Calu3 (cell line): Measurements from ENCODE around the gene NBDY. TPM values are rescaled to one million over a fixed set of nuclear protein-coding genes. Genes with fewer than 3 reads are reported as not detected.
"Not testable (repeated sequence)": the region's sequence is repeated elsewhere in the genome, so short reads cannot be mapped to it uniquely, and the experiment has no call there.

Experiments
- Bru-seq: library from RNA; stranded (reverse); fragments of 400-500 nt; gene quantifications from one replicate; lab custom pipeline; 2021; lab: Mats Ljungman, UMichigan
- BruChase-seq, 2 experiments: library from RNA; stranded (reverse); fragments of 400-500 nt; gene quantifications; one replicate each; lab custom pipeline; 2021; lab: Mats Ljungman, UMichigan
- BruUV-seq: library from RNA; stranded (reverse); fragments of 400-500 nt; replicated peaks from 2 replicates; lab custom pipeline; 2021; lab: Mats Ljungman, UMichigan
- CTCF ChIA-PET: fragments of 300-600 bp; sonication (Branson Sonifier 250); formaldehyde crosslinking; loops from one replicate; lab custom pipeline; 2022; ENCODE audit warnings: antibody characterized with exemption; lab: Charles Lee
- DNase-seq: peaks from one replicate; pipeline ENCODE4 v3.0.0; 2022
- H3K27ac Mint-ChIP-seq: one replicate; pipeline ENCODE4 v1.8.0; 2022; ENCODE audit warnings: mixed read lengths; ENCODE audit not compliant: unreplicated experiment
- H3K27me3 Mint-ChIP-seq: one replicate; pipeline ENCODE4 v1.8.0; 2022; ENCODE audit warnings: mixed read lengths; ENCODE audit not compliant: unreplicated experiment
- H3K36me3 Mint-ChIP-seq: one replicate; pipeline ENCODE4 v1.8.0; 2022; ENCODE audit warnings: mild to moderate bottlenecking, moderate library complexity, mixed read lengths; ENCODE audit not compliant: insufficient read depth, unreplicated experiment
- H3K4me1 Mint-ChIP-seq: one replicate; pipeline ENCODE4 v1.8.0; 2022; ENCODE audit warnings: mild to moderate bottlenecking, low read depth, mixed read lengths; ENCODE audit not compliant: unreplicated experiment
- H3K4me3 Mint-ChIP-seq: one replicate; pipeline ENCODE4 v1.8.0; 2022; ENCODE audit warnings: mild to moderate bottlenecking, low read depth, moderate library complexity, mixed read lengths; ENCODE audit not compliant: unreplicated experiment
- H3K9me3 Mint-ChIP-seq: one replicate; pipeline ENCODE4 v1.8.0; 2022; ENCODE audit warnings: low read depth, mixed read lengths; ENCODE audit not compliant: unreplicated experiment
- CTCF ChIP-seq: fragments of 200-600 bp; IDR thresholded peaks from one replicate; pipeline ENCODE4 v1.8.0; 2022; ENCODE audit warnings: antibody characterized with exemption; ENCODE audit not compliant: unreplicated experiment
- intact Hi-C: fragments of 100-400 bp; cut with micrococcal nuclease; formaldehyde crosslinking; loops from one replicate; pipeline ENCODE4 v1.10.0; 2022; ENCODE audit not compliant: unreplicated experiment
- long read RNA-seq: library from polyadenylated mRNA; stranded (forward); transcript quantifications from one replicate; pipeline ENCODE4 v2.0.0, GENCODE V29; 2022
- total RNA-seq: library from RNA; stranded (reverse); gene quantifications from 2 replicates; pipeline ENCODE4 v1.2.3, GENCODE V29; 2022

NBDY gene
- total RNA-seq (57.1 and 65.0 TPM in 2 replicates), Bru-seq, nascent RNA (percentile 76 among the genes with signal in this experiment), BruChase-seq, experiment 1, labeled RNA remaining after a 6-hour chase (percentile 68 among the genes with signal in this experiment), BruChase-seq, experiment 2, labeled RNA remaining after a 2-hour chase (percentile 68 among the genes with signal in this experiment)
- long read RNA-seq, transcript NBDY-201 (3 exons, 1,529 nt) = major isoform, 118 of 157 reads
- long read RNA-seq, partial matches to known transcripts = 0 of 157 reads
- long read RNA-seq, other reads (novel, unspliced or antisense) = 37 of 157 reads

DNA sequence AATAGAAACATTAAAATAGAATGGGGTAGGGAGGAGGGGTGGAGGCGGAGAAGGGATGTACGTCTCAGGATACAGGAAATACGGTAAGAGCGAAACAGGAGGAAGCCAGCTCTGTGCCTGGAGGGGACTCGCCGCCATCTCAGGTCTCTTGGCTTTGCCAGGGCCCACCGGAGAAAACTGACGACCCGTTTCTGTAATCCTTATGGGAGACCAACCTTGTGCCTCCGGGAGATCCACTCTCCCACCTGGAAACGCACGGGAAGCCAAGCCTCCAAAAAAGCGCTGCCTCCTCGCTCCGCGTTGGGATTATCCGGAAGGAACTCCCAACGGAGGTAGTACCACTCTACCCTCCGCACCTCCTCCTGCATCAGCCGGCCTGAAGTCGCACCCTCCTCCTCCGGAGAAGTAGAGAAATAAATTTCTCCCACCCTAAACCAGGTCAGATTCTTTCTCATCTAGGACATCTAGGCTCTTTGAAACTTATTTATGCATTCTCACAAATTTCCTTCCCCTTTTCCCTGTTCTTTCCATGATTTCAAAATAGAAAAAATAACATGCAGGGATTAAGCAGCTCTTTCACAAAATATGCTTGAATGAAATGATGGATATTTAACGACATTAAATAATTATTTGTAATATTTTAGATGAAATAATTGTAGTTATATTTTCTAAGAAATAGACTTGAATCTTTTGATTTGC lies at the start of gene NBDY:
Gene NBDY (plus strand): TSS at position 92 of the 699 bp plus-strand sequence. CDS start 111 bp downstream, at position 203.
- no peaks in the 10 kb centered on the region for H3K9me3 Mint-ChIP-seq
- no peaks in the 10 kb centered on the region for H3K27me3 Mint-ChIP-seq
- peaks cover 12% of the 10 kb centered on the region for H3K36me3 Mint-ChIP-seq
- TF ChIP-seq CTCF = no peak
- TSS peak; percentile 69 for BruUV-seq
- peaks cover 8% of the 10 kb centered on the region for H3K4me1 Mint-ChIP-seq
- peak; percentile 37 for DNase-seq
- H3K4me3 Mint-ChIP-seq = peak within 1 kb of the TSS; percentile 83
- H3K27ac Mint-ChIP-seq = peak within 1 kb of the TSS; percentile 77
- CTCF ChIA-PET = interaction anchor here (0.8 to 1.4 kb wide), 4 partner anchors 9 to 448 kb away, joined by 3 to 5 read pairs (median 4); no protein-coding TSS in a partner anchor
- intact Hi-C loops = loop anchor here (5.0 kb wide), 2 partner anchors 167 to 1012 kb away; partner anchors contain the start of genes RRAGB and UBQLN2

- H3K4me3 Mint-ChIP-seq, BruUV-seq, H3K27ac Mint-ChIP-seq, H3K36me3 Mint-ChIP-seq, intact Hi-C loops, H3K4me1 Mint-ChIP-seq, CTCF ChIA-PET, H3K27me3 Mint-ChIP-seq, H3K9me3 Mint-ChIP-seq, DNase-seq: not testable (repeated sequence)
Observed at GRCh38 chrX:56704530-56704929, 24.5 kb upstream of the NBDY start.

GRCh38 chrX:56726605-56727004 lies 2.4 kb upstream of the NBDY start:
- intact Hi-C loops = loop anchor here (1.0 to 5.0 kb wide), 3 partner anchors 164 to 1009 kb away; partner anchors contain the start of genes RRAGB and UBQLN2
- no TSS peak for BruUV-seq
- no peak overlapping the region for H3K4me3 Mint-ChIP-seq
- TF ChIP-seq CTCF = no peak
- no peaks in the 10 kb centered on the region for H3K9me3 Mint-ChIP-seq
- H3K27me3 Mint-ChIP-seq = no peaks in the 10 kb centered on the region
- CTCF ChIA-PET = interaction anchor here (0.6 to 1.3 kb wide), 3 partner anchors 445 to 510 kb away, joined by 3 to 14 read pairs (median 3); no protein-coding TSS in a partner anchor
- peak; percentile 11 for DNase-seq
- H3K36me3 Mint-ChIP-seq = peaks cover 12% of the 10 kb centered on the region
- peaks cover 8% of the 10 kb centered on the region for H3K4me1 Mint-ChIP-seq
- H3K27ac Mint-ChIP-seq = no peak overlapping the region

DNA sequence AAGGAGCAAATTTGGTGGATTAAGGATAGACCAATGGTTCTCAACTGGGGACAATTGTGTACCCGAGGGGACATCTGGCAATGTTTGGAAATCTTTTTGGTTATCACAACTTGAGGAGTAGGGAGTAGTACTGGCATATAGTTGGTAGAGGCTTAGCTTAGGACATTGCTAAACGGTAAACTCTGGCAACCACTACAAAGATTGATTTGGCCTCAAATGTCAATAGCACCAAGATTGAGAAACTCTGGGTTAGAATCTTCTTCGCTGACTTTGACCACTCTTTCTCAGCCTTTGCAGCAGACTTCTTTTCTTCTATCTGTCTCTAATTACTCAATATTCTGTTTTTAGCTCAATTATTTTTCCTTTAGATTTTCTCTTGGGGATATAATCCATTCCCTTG lies 1.5 kb upstream of the NBDY start:
- Mint-ChIP-seq H3K9me3 (no peaks in the 10 kb centered on the region), H3K27me3 (no peaks in the 10 kb centered on the region), H3K36me3 (peaks cover 12% of the 10 kb centered on the region), H3K27ac (no peak overlapping the region), H3K4me3 (no peak overlapping the region), H3K4me1 (peaks cover 8% of the 10 kb centered on the region)
- BruUV-seq = no TSS peak
- CTCF ChIA-PET = no interaction called here
- no peak for DNase-seq
- intact Hi-C loops = loop anchor here (5.0 kb wide), 2 partner anchors 165 to 1010 kb away; partner anchors contain the start of genes RRAGB and UBQLN2
- no peak for TF ChIP-seq CTCF
